MM.1S (cell line): ENCODE data around the gene SFRP5.

Source experiments
- CTCF ChIP-seq: fragments of 300-600 bp; sonication (generic); IDR thresholded peaks from 2 replicates; pipeline ENCODE4 v1.5.1; 2016; ENCODE audit warnings: antibody characterized with exemption, low read length, mixed read lengths
- EZH2 ChIP-seq: fragments of 300-600 bp; sonication (generic); optimal IDR thresholded peaks from 2 replicates; pipeline ENCODE3; 2017; ENCODE audit warnings: low read depth, mild to moderate bottlenecking, antibody characterized with exemption, low read length, mixed read lengths
- EZH2phosphoT487 ChIP-seq: fragments of 300-600 bp; sonication (generic); IDR thresholded peaks from 2 replicates; pipeline ENCODE4 v1.6.1; 2018; ENCODE audit warnings: antibody characterized with exemption, low read length

- TF ChIP-seq CTCF (no peak), EZH2phosphoT487 (no peak), EZH2 (no peak)
Measured at GRCh38 chr10:97779975-97780374, 8.2 kb upstream of the SFRP5 start.
